Measurements from ENCODE around the gene AIG1. TPM values are rescaled to one million over a fixed set of nuclear protein-coding genes. Genes with fewer than 3 reads are reported as not detected.

The AIG1 gene
- total and polyA plus RNA-seq, 2 donors from 2014 or later, result 57.3 to 146 TPM

DNA sequence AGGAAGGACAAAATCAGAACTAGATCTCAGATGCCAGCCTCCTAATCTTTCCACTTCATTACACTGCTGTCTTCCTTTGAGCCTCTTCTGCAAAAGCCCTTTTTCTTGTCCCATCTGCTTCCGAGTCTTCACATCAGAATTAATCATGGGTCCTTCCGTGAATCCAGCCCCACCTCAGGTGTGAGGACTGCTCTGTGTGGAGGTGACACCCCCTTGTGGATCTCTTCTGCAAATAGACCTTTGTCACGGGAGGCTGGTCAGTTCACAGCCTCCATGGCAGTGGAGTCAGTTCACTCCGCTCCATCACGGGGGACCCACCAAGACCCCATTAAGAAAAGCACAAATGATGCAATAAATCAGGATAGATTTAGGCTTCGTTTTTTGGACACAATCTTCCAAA, 218.7 kb downstream of the AIG1 start:
- Histone ChIP-seq H3K4me3 (ENCODE audit: low read length in 3 of 3) (no peak overlapping the region), H3K27me3 (ENCODE audit: control insufficient read depth, insufficient read depth, low read length) (no peaks in the 10 kb centered on the region), H3K36me3 (ENCODE audit: control insufficient read depth in 2 of 3, insufficient read depth in 3 of 3, low read length in 3 of 3) (no peaks in the 10 kb centered on the region), H3K4me1 (ENCODE audit: control insufficient read depth in 2 of 3, insufficient read depth in 2 of 3, low read depth in 1 of 3, low read length in 3 of 3) (no peaks in the 10 kb centered on the region), H3K27ac (ENCODE audit: low read depth in 2 of 2, low read length in 2 of 2) (no peak overlapping the region), H3K9ac (ENCODE audit: low read length in 3 of 3) (no peak overlapping the region), H3K9me3 (ENCODE audit: control insufficient read depth in 2 of 3, insufficient read depth in 1 of 3, low read length in 3 of 3) (no peaks in the 10 kb centered on the region)
- FAIRE-seq (no peak), DNase-seq (peak in 1 of 5 donors; percentile 4)
- TF ChIP-seq, protein P1, sequence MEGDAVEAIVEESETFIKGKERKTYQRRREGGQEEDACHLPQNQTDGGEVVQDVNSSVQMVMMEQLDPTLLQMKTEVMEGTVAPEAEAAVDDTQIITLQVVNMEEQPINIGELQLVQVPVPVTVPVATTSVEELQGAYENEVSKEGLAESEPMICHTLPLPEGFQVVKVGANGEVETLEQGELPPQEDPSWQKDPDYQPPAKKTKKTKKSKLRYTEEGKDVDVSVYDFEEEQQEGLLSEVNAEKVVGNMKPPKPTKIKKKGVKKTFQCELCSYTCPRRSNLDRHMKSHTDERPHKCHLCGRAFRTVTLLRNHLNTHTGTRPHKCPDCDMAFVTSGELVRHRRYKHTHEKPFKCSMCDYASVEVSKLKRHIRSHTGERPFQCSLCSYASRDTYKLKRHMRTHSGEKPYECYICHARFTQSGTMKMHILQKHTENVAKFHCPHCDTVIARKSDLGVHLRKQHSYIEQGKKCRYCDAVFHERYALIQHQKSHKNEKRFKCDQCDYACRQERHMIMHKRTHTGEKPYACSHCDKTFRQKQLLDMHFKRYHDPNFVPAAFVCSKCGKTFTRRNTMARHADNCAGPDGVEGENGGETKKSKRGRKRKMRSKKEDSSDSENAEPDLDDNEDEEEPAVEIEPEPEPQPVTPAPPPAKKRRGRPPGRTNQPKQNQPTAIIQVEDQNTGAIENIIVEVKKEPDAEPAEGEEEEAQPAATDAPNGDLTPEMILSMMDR (IDR thresholded peaks at IDR 0.05; ENCODE audit: borderline replicate concordance, extremely low read depth, insufficient read depth), result peak; percentile 11
- intact Hi-C loops (cut with DNase I), result no loop called here

DNA sequence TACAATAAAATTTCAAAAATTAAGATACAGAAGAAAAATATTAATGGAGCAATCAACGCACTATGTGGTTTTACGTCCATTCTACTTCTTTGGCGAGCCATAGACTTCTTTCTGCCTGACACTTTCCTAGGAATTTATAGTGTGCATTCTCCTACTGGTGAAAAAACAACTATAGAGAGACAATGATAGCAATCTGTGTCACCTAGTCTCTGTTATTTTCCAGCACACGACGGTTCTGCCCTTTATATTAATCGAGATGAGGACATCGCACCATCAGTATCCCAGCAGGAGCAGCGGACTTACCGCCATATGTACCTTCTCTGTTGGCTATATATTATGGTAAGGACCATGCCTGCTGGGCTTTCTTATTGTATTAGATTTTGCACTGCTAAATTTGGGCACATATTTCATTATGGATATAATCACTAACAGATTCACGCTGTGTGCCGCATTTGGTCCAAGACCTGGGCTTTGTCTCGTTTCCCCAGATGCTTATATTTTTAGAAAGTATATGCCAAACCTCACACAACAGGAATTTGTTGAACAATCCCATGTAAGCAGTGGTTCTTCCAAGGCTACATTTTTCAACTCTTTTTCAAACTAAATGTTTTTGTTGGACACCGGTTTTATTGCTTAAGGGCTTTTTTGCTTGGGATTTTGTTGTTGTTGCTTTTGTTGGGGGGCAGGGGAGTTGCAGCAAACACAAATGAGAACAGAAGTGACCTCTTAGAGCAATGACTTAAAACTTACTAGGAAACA, 223.4 kb downstream of the AIG1 start:
- H3K9ac ChIP-seq (ENCODE audit: low read length in 3 of 3), result no peak overlapping the region
- DNase-seq, result peak in 2 of 5 donors; percentile 36 to 89
- no peaks in the 10 kb centered on the region for H3K9me3 ChIP-seq (ENCODE audit: control insufficient read depth in 2 of 3, insufficient read depth in 1 of 3, low read length in 3 of 3)
- H3K36me3 ChIP-seq (ENCODE audit: control insufficient read depth in 2 of 3, insufficient read depth in 3 of 3, low read length in 3 of 3), result peaks cover 0 to 4% (median 0%) of the 10 kb centered on the region in 3 donors
- intact Hi-C loops (cut with DNase I), result no loop called here
- no peak overlapping the region for H3K27ac ChIP-seq (ENCODE audit: low read depth in 2 of 2, low read length in 2 of 2)
- TF ChIP-seq, protein P1 (IDR thresholded peaks at IDR 0.05; ENCODE audit: borderline replicate concordance, extremely low read depth, insufficient read depth), result no peak
- FAIRE-seq, result no peak
- H3K27me3 ChIP-seq (ENCODE audit: control insufficient read depth, insufficient read depth, low read length), result no peaks in the 10 kb centered on the region
- no peaks in the 10 kb centered on the region for H3K4me1 ChIP-seq (ENCODE audit: control insufficient read depth in 2 of 3, insufficient read depth in 2 of 3, low read depth in 1 of 3, low read length in 3 of 3)
- no peak overlapping the region for H3K4me3 ChIP-seq (ENCODE audit: low read length in 3 of 3)

GRCh38 chr6:143286251-143286795, 225.6 kb downstream of the AIG1 start:
- Histone ChIP-seq H3K27me3 (ENCODE audit: control insufficient read depth, insufficient read depth, low read length) (no peaks in the 10 kb centered on the region), H3K9me3 (ENCODE audit: control insufficient read depth in 2 of 3, insufficient read depth in 1 of 3, low read length in 3 of 3) (no peaks in the 10 kb centered on the region), H3K4me1 (ENCODE audit: control insufficient read depth in 2 of 3, insufficient read depth in 2 of 3, low read depth in 1 of 3, low read length in 3 of 3) (no peaks in the 10 kb centered on the region), H3K36me3 (ENCODE audit: control insufficient read depth in 2 of 3, insufficient read depth in 3 of 3, low read length in 3 of 3) (peaks cover 0 to 4% (median 0%) of the 10 kb centered on the region in 3 donors), H3K9ac (ENCODE audit: low read length in 3 of 3) (no peak overlapping the region), H3K4me3 (ENCODE audit: low read length in 3 of 3) (no peak overlapping the region), H3K27ac (ENCODE audit: low read depth in 2 of 2, low read length in 2 of 2) (no peak overlapping the region)
- FAIRE-seq (no peak), DNase-seq (no peak)
- TF ChIP-seq, protein P1 (IDR thresholded peaks at IDR 0.05; ENCODE audit: borderline replicate concordance, extremely low read depth, insufficient read depth), result no peak
- intact Hi-C loops (cut with DNase I), result no loop called here
